ENCODE results near the gene GRHL1.

- TF ChIP-seq, protein P1, sequence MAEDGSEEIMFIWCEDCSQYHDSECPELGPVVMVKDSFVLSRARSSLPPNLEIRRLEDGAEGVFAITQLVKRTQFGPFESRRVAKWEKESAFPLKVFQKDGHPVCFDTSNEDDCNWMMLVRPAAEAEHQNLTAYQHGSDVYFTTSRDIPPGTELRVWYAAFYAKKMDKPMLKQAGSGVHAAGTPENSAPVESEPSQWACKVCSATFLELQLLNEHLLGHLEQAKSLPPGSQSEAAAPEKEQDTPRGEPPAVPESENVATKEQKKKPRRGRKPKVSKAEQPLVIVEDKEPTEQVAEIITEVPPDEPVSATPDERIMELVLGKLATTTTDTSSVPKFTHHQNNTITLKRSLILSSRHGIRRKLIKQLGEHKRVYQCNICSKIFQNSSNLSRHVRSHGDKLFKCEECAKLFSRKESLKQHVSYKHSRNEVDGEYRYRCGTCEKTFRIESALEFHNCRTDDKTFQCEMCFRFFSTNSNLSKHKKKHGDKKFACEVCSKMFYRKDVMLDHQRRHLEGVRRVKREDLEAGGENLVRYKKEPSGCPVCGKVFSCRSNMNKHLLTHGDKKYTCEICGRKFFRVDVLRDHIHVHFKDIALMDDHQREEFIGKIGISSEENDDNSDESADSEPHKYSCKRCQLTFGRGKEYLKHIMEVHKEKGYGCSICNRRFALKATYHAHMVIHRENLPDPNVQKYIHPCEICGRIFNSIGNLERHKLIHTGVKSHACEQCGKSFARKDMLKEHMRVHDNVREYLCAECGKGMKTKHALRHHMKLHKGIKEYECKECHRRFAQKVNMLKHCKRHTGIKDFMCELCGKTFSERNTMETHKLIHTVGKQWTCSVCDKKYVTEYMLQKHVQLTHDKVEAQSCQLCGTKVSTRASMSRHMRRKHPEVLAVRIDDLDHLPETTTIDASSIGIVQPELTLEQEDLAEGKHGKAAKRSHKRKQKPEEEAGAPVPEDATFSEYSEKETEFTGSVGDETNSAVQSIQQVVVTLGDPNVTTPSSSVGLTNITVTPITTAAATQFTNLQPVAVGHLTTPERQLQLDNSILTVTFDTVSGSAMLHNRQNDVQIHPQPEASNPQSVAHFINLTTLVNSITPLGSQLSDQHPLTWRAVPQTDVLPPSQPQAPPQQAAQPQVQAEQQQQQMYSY (CRISPR knock-in tag; IDR thresholded peaks at IDR 0.05), result no peak
- TF ChIP-seq, protein P2, sequence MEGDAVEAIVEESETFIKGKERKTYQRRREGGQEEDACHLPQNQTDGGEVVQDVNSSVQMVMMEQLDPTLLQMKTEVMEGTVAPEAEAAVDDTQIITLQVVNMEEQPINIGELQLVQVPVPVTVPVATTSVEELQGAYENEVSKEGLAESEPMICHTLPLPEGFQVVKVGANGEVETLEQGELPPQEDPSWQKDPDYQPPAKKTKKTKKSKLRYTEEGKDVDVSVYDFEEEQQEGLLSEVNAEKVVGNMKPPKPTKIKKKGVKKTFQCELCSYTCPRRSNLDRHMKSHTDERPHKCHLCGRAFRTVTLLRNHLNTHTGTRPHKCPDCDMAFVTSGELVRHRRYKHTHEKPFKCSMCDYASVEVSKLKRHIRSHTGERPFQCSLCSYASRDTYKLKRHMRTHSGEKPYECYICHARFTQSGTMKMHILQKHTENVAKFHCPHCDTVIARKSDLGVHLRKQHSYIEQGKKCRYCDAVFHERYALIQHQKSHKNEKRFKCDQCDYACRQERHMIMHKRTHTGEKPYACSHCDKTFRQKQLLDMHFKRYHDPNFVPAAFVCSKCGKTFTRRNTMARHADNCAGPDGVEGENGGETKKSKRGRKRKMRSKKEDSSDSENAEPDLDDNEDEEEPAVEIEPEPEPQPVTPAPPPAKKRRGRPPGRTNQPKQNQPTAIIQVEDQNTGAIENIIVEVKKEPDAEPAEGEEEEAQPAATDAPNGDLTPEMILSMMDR (IDR thresholded peaks at IDR 0.05), result no peak
- TF ChIP-seq ATF1 (CRISPR knock-in tag; IDR thresholded peaks at IDR 0.05), result no peak
- TF ChIP-seq, protein P3, sequence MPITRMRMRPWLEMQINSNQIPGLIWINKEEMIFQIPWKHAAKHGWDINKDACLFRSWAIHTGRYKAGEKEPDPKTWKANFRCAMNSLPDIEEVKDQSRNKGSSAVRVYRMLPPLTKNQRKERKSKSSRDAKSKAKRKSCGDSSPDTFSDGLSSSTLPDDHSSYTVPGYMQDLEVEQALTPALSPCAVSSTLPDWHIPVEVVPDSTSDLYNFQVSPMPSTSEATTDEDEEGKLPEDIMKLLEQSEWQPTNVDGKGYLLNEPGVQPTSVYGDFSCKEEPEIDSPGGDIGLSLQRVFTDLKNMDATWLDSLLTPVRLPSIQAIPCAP (CRISPR knock-in tag; IDR thresholded peaks at IDR 0.05), result no peak
- no peak for TF ChIP-seq SP1 (CRISPR knock-in tag; conservative IDR thresholded peaks at IDR 0.05)
- no peak for TF ChIP-seq SMAD4 (CRISPR knock-in tag; IDR thresholded peaks at IDR 0.05)
- TF ChIP-seq, protein P4, sequence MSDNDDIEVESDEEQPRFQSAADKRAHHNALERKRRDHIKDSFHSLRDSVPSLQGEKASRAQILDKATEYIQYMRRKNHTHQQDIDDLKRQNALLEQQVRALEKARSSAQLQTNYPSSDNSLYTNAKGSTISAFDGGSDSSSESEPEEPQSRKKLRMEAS (CRISPR knock-in tag; IDR thresholded peaks at IDR 0.05), result no peak
- TF ChIP-seq JUN (CRISPR knock-in tag; IDR thresholded peaks at IDR 0.05), result no peak
- TF ChIP-seq, protein P5, sequence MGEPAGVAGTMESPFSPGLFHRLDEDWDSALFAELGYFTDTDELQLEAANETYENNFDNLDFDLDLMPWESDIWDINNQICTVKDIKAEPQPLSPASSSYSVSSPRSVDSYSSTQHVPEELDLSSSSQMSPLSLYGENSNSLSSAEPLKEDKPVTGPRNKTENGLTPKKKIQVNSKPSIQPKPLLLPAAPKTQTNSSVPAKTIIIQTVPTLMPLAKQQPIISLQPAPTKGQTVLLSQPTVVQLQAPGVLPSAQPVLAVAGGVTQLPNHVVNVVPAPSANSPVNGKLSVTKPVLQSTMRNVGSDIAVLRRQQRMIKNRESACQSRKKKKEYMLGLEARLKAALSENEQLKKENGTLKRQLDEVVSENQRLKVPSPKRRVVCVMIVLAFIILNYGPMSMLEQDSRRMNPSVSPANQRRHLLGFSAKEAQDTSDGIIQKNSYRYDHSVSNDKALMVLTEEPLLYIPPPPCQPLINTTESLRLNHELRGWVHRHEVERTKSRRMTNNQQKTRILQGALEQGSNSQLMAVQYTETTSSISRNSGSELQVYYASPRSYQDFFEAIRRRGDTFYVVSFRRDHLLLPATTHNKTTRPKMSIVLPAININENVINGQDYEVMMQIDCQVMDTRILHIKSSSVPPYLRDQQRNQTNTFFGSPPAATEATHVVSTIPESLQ (CRISPR knock-in tag; IDR thresholded peaks at IDR 0.05), result no peak
- no peak for TF ChIP-seq ZBTB21 (CRISPR knock-in tag; IDR thresholded peaks at IDR 0.05; ENCODE audit: borderline replicate concordance)
- TF ChIP-seq NFE2L1 (CRISPR knock-in tag; IDR thresholded peaks at IDR 0.05), result no peak
- no peak for TF ChIP-seq MYBL2 (CRISPR knock-in tag; IDR thresholded peaks at IDR 0.05)
Measured at GRCh38 chr2:10003206-10004125, 52.0 kb downstream of the GRHL1 start.
